CD4-positive, alpha-beta T cell (primary cell): ENCODE measurements around the gene USP3. TPM values are rescaled to one million over a fixed set of nuclear protein-coding genes. Genes with fewer than 3 reads are reported as not detected.
"Not testable (repeated sequence)": the region's sequence is repeated elsewhere in the genome, so short reads cannot be mapped to it uniquely, and the experiment has no call there.

Source experiments
- ATAC-seq: fragments of 200-7000 bp; cut with Tn5 transposase; one replicate; pipeline ENCODE4 v1.10.0; 2022; ENCODE audit warnings: mild to moderate bottlenecking; ENCODE audit not compliant: poor library complexity
- CTCF ChIA-PET: fragments of 350-600 bp; sonication (Branson Sonifier 250); formaldehyde crosslinking; loops from one replicate; lab custom pipeline; 2021; ENCODE audit warnings: antibody characterized with exemption, inconsistent platforms; lab: Charles Lee
- POLR2A ChIA-PET: fragments of 350-600 bp; sonication (Branson Sonifier 250); formaldehyde crosslinking; loops from one replicate; lab custom pipeline; 2021; ENCODE audit warnings: antibody characterized with exemption, inconsistent platforms; lab: Charles Lee
- DNase-seq, 14 experiments: peaks; one replicate each; pipeline ENCODE4 v3.0.0-alpha.2; 2013 to 2020; ENCODE audit warnings: mixed read lengths in 2 of 14
- H3K27ac ChIP-seq, 2 donors: one replicate each; pipeline versions ENCODE4 v1.5.1 to v1.7.0; 2013; ENCODE audit warnings: low read length in 2 of 2, low read depth in 1 of 2, mild to moderate bottlenecking in 1 of 2
- H3K27me3 ChIP-seq, 2 experiments: 1 replicate in 1 of 2; 2 replicates in 1 of 2; pipeline versions ENCODE4 v1.6.1 to v1.7.0; 2013; ENCODE audit warnings: low read length in 2 of 2, control low read depth in 1 of 2, mild to moderate bottlenecking in 1 of 2, moderate library complexity in 1 of 2; ENCODE audit not compliant: insufficient read depth in 2 of 2, control insufficient read depth in 1 of 2
- H3K36me3 ChIP-seq: one replicate; pipeline ENCODE4 v1.6.1; 2013; ENCODE audit warnings: low read length, control low read depth; ENCODE audit not compliant: insufficient read depth
- H3K4me1 ChIP-seq: one replicate; pipeline ENCODE4 v1.6.1; 2013; ENCODE audit warnings: low read length, control low read depth; ENCODE audit not compliant: insufficient read depth
- H3K4me3 ChIP-seq: one replicate; pipeline ENCODE4 v1.5.1; 2013; ENCODE audit warnings: mild to moderate bottlenecking, low read length, moderate library complexity
- H3K9me3 ChIP-seq, 2 experiments: 1 replicate in 1 of 2; 2 replicates in 1 of 2; pipeline versions ENCODE4 v1.6.1 to v1.7.0; 2013; ENCODE audit warnings: low read length in 2 of 2, mild to moderate bottlenecking in 2 of 2, control low read depth in 1 of 2, moderate library complexity in 1 of 2; ENCODE audit not compliant: control insufficient read depth in 1 of 2, insufficient read depth in 1 of 2
- H3K27ac Mint-ChIP-seq: one replicate; pipeline ENCODE4 v1.8.0; 2020; ENCODE audit warnings: mixed read lengths
- H3K27me3 Mint-ChIP-seq: one replicate; pipeline ENCODE4 v1.8.0; 2021; ENCODE audit warnings: mixed read lengths
- H3K36me3 Mint-ChIP-seq: one replicate; pipeline ENCODE4 v1.8.0; 2021; ENCODE audit warnings: low read depth, mixed read lengths
- H3K4me1 Mint-ChIP-seq: one replicate; pipeline ENCODE4 v1.8.0; 2021; ENCODE audit warnings: low read depth, mixed read lengths
- H3K4me3 Mint-ChIP-seq: one replicate; pipeline ENCODE4 v1.8.0; 2020; ENCODE audit warnings: mild to moderate bottlenecking, mixed read lengths
- H3K9me3 Mint-ChIP-seq: one replicate; pipeline ENCODE4 v1.8.0; 2020; ENCODE audit warnings: mixed read lengths
- intact Hi-C, 2 experiments: fragments of 100-400 bp; cut with DNase I in 1 of 2; cut with micrococcal nuclease in 1 of 2; formaldehyde crosslinking; loops; one replicate each; pipeline versions ENCODE4 v1.15.1 to v1.9.0; 2023 to 2025; cut with DNase I, micrococcal nuclease
- total RNA-seq, 174 experiments: library from RNA in 2 of 174; stranded (reverse) in 2 of 174; gene quantifications; one replicate each; pipeline ENCODE4 v1.2.3 and lab custom pipeline; 2021 to 2026
- TF ChIP-seq, protein P1 (sequence below): fragments of 200-600 bp; IDR thresholded peaks from one replicate; pipeline ENCODE4 v1.8.0; 2022; ENCODE audit warnings: antibody characterized with exemption, mild to moderate bottlenecking

Gene USP3
- total RNA-seq, 2 experiments from 2014 or later, result 280 to 282 TPM

DNA sequence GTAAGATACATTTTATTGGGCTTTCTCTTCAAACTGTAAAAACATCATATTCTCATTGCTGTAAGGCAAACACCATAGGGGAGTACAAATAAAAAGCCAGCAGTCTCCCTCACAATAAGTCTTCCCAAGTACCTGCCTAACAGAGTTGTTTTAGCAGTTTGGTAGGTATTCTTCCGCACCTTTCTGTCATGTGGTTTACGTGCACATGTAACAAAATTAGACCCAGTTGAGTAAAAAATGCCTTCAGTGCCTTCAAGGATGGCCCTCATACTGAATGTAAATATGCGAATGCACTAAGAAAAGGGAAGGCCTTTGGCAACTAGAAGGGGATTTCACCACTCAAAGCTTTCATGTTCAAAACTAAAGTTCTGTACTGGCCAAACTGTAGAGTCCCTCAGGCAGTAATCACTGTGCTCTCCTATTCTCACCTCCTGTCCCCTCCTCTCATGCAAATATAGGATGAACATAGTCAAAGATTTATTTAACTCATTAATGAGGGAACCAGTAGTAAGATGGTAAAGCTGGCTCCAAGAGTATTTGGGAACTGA, 26.4 kb downstream of the USP3 start:
- no peaks in the 10 kb centered on the region for H3K9me3 Mint-ChIP-seq
- ATAC-seq (no peak), DNase-seq (peak in 2 of 14 experiments; percentile 26)
- H3K36me3 ChIP-seq, result peaks cover 4% of the 10 kb centered on the region
- H3K4me3 Mint-ChIP-seq, result peak overlapping the region; percentile 3
- H3K4me3 ChIP-seq, result no peak overlapping the region
- H3K4me1 ChIP-seq, result peaks cover 37% of the 10 kb centered on the region
- CTCF ChIA-PET, result interaction anchor here (0.7 to 4.7 kb wide), 5 partner anchors 14 to 64 kb away, joined by 3 to 15 read pairs (median 3); partner anchors contain the start of gene USP3
- peaks cover 94% of the 10 kb centered on the region for H3K4me1 Mint-ChIP-seq
- POLR2A ChIA-PET, result interaction anchor here (1.4 to 4.2 kb wide), 3 partner anchors 21 to 27 kb away, joined by 5 to 23 read pairs (median 9); partner anchors contain the start of gene USP3
- TF ChIP-seq, protein P1, sequence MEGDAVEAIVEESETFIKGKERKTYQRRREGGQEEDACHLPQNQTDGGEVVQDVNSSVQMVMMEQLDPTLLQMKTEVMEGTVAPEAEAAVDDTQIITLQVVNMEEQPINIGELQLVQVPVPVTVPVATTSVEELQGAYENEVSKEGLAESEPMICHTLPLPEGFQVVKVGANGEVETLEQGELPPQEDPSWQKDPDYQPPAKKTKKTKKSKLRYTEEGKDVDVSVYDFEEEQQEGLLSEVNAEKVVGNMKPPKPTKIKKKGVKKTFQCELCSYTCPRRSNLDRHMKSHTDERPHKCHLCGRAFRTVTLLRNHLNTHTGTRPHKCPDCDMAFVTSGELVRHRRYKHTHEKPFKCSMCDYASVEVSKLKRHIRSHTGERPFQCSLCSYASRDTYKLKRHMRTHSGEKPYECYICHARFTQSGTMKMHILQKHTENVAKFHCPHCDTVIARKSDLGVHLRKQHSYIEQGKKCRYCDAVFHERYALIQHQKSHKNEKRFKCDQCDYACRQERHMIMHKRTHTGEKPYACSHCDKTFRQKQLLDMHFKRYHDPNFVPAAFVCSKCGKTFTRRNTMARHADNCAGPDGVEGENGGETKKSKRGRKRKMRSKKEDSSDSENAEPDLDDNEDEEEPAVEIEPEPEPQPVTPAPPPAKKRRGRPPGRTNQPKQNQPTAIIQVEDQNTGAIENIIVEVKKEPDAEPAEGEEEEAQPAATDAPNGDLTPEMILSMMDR, result no peak
- no peak overlapping the region for H3K27ac ChIP-seq
- intact Hi-C loops, result no loop called here
- peaks cover 40% of the 10 kb centered on the region for H3K36me3 Mint-ChIP-seq
- H3K27ac Mint-ChIP-seq, result no peak overlapping the region
- H3K27me3 ChIP-seq, result no peaks in the 10 kb centered on the region
- no peaks in the 10 kb centered on the region for H3K27me3 Mint-ChIP-seq
- H3K9me3 ChIP-seq, result no peaks in the 10 kb centered on the region

GRCh38 chr15:63531586-63531985, 27.2 kb downstream of the USP3 start:
- Histone ChIP-seq H3K4me3 (no peak overlapping the region), H3K9me3 (no peaks in the 10 kb centered on the region), H3K27me3 (no peaks in the 10 kb centered on the region), H3K27ac (no peak overlapping the region), H3K4me1 (peaks cover 35% of the 10 kb centered on the region), H3K36me3 (peaks cover 4% of the 10 kb centered on the region)
- TF ChIP-seq, protein P1, result peak; percentile 21
- ATAC-seq (peak; percentile 51), DNase-seq (peak in 2 of 14 experiments; percentile 28 to 38)
- POLR2A ChIA-PET, result interaction anchor here (1.1 to 4.2 kb wide), 4 partner anchors 21 to 44 kb away, joined by 4 to 23 read pairs (median 7); partner anchors contain the start of gene USP3
- Mint-ChIP-seq H3K9me3 (no peaks in the 10 kb centered on the region), H3K4me1 (peaks cover 92% of the 10 kb centered on the region), H3K4me3 (peak overlapping the region; percentile 2), H3K27me3 (no peaks in the 10 kb centered on the region), H3K27ac (no peak overlapping the region), H3K36me3 (peaks cover 44% of the 10 kb centered on the region)
- CTCF ChIA-PET, result interaction anchor here (0.6 to 4.7 kb wide), 11 partner anchors 10 to 68 kb away, joined by 3 to 15 read pairs (median 4); partner anchors contain the start of gene USP3
- intact Hi-C loops, result no loop called here

DNA sequence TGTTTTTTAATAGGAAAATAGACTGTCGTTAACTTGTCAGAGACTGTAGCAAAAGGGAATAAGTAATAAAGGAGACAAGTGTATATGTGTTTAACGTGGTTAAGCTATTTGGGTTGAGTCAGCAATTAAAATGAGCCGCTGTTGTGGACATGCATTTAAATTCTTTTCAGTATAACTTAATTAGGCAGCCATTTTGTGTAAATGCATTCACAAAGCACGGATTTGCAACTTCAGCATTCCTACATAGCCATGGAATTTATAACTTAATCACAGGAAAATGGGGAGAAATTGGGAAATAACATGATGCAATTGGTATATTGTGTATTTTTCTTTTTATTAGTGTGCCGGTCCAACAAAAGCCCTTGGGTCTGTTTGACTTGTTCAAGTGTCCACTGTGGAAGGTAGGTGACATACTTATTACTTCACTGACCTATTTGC, 27.9 kb downstream of the USP3 start:
- POLR2A ChIA-PET, result interaction anchor here (1.1 to 4.2 kb wide), 6 partner anchors 10 to 53 kb away, joined by 3 to 23 read pairs (median 4); partner anchors contain the start of gene USP3
- intact Hi-C loops, result loop anchor here in 1 of 2 experiments (2.0 kb wide), 1 partner anchor 16 kb away; no protein-coding TSS in a partner anchor

DNA sequence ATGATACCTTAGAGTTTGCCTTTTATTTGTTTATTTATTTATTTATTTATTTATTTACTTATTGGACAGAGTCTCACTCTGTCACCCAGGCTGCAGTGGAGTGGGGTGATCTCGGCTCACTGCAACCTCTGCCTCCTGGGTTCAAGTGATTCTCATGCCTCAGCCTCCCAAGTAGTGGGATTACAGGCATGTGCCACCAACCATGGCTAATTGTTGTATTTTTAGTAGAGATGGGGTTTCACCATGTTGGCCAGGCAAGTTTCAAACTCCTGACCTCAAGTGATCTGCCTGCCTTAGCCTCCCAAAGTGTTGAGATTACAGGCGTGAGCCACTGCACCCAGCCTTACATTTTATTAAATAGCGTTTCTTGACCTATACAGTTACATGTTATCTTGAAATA, 30.5 kb downstream of the USP3 start:
- DNase-seq, POLR2A ChIA-PET, H3K9me3 Mint-ChIP-seq, intact Hi-C loops, H3K27me3 ChIP-seq, H3K27ac ChIP-seq, ATAC-seq, H3K4me3 Mint-ChIP-seq, H3K27ac Mint-ChIP-seq, H3K9me3 ChIP-seq, H3K4me3 ChIP-seq, H3K27me3 Mint-ChIP-seq: not testable (repeated sequence)
- peaks cover 70% of the 10 kb centered on the region for H3K4me1 Mint-ChIP-seq
- CTCF ChIA-PET, result interaction anchor here (3.1 kb wide), 1 partner anchor 68 kb away, joined by 10 read pairs; no protein-coding TSS in a partner anchor
- peaks cover 18% of the 10 kb centered on the region for H3K4me1 ChIP-seq
- peaks cover 32% of the 10 kb centered on the region for H3K36me3 ChIP-seq
- H3K36me3 Mint-ChIP-seq, result peaks cover 65% of the 10 kb centered on the region

More for the DNA sequence above, 27.9 kb downstream of the USP3 start:
- Histone ChIP-seq H3K9me3 (no peaks in the 10 kb centered on the region), H3K36me3 (peaks cover 9% of the 10 kb centered on the region), H3K27me3 (no peaks in the 10 kb centered on the region), H3K4me3 (no peak overlapping the region), H3K27ac (no peak overlapping the region), H3K4me1 (peaks cover 30% of the 10 kb centered on the region)
- CTCF ChIA-PET, result interaction anchor here (0.6 to 4.7 kb wide), 9 partner anchors 9 to 67 kb away, joined by 3 to 15 read pairs (median 4); no protein-coding TSS in a partner anchor
- ATAC-seq (no peak), DNase-seq (no peak)
- no peaks in the 10 kb centered on the region for H3K27me3 Mint-ChIP-seq
- TF ChIP-seq, protein P1, result no peak
- no peak overlapping the region for H3K4me3 Mint-ChIP-seq
- H3K36me3 Mint-ChIP-seq, result peaks cover 46% of the 10 kb centered on the region
- H3K27ac Mint-ChIP-seq, result no peak overlapping the region
- no peaks in the 10 kb centered on the region for H3K9me3 Mint-ChIP-seq
- H3K4me1 Mint-ChIP-seq, result peaks cover 85% of the 10 kb centered on the region
